Stomach smooth muscle (tissue), 2 donors: ENCODE results near the gene FASLG.

Source experiments
- H3K27ac ChIP-seq: one replicate; pipeline ENCODE4 v1.7.0; 2013; ENCODE audit warnings: mild to moderate bottlenecking, low read length, inconsistent platforms
- H3K27me3 ChIP-seq, 2 donors: one replicate each; pipeline ENCODE4 v1.7.0; 2013; ENCODE audit warnings: low read length in 2 of 2; ENCODE audit not compliant: insufficient read depth in 2 of 2, control insufficient read depth in 1 of 2
- H3K36me3 ChIP-seq, 2 donors: one replicate each; pipeline ENCODE4 v1.7.0; 2013; ENCODE audit warnings: low read length in 2 of 2; ENCODE audit not compliant: control insufficient read depth in 2 of 2, insufficient read depth in 2 of 2
- H3K4me1 ChIP-seq: one replicate; pipeline ENCODE4 v1.7.0; 2013; ENCODE audit warnings: low read length; ENCODE audit not compliant: control insufficient read depth, insufficient read depth
- H3K4me3 ChIP-seq, 2 donors: one replicate each; pipeline ENCODE4 v1.7.0; 2013; ENCODE audit warnings: low read length in 2 of 2
- H3K9ac ChIP-seq, 2 donors: one replicate each; pipeline ENCODE4 v1.7.0; 2013; ENCODE audit warnings: low read length in 2 of 2, mild to moderate bottlenecking in 1 of 2
- H3K9me3 ChIP-seq, 2 donors: one replicate each; pipeline ENCODE4 v1.7.0; 2013; ENCODE audit warnings: low read length in 2 of 2; ENCODE audit not compliant: control insufficient read depth in 2 of 2
- donor health status: healthy.
- donor health status: Pancreatic carcinoma.

FASLG gene

DNA sequence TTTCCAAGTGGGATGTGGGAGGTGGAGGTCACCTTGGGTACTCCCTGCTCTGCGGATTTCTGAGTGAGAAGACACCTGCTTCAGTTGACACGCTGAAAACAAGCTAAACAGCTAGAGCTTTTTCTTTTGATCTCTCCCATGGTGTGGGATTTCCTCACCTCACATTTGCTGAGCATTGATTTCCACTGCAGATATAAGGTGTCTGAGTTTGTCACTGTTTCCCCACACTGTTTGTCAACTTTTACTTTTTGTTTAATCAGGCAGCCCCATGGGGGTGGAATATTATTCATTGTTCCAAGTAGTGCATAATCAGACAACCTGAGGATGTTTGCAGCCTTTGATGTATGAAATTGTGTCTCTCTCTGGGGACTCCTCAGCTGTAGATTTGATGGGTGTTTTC lies 49.5 kb downstream of the FASLG start:
- no peaks in the 10 kb centered on the region for H3K27me3 ChIP-seq
- H3K9ac ChIP-seq = no peak overlapping the region
- H3K4me1 ChIP-seq = no peaks in the 10 kb centered on the region
- no peaks in the 10 kb centered on the region for H3K9me3 ChIP-seq
- H3K36me3 ChIP-seq = no peaks in the 10 kb centered on the region
- no peak overlapping the region for H3K27ac ChIP-seq
- no peak overlapping the region for H3K4me3 ChIP-seq

DNA sequence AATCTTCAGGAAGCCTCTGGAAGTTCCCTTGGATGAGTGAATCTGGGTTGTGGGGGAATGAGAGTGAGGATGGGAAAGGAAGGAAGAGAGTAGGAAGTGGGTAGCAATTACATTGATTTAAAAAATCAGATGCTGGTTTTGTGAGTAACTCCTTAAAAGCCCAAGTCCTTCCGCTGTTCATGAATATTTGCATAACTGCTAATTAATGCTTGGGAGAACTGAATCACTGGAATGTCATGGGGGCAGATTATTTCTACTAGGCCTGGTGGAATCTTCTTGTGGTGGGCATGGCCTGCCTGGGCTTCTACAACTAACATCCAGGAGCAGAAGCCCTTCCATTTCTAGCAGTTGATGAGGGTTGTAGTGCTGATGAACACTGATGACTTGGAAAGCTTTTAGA lies 52.7 kb downstream of the FASLG start:
- H3K9me3 ChIP-seq = no peaks in the 10 kb centered on the region

DNA sequence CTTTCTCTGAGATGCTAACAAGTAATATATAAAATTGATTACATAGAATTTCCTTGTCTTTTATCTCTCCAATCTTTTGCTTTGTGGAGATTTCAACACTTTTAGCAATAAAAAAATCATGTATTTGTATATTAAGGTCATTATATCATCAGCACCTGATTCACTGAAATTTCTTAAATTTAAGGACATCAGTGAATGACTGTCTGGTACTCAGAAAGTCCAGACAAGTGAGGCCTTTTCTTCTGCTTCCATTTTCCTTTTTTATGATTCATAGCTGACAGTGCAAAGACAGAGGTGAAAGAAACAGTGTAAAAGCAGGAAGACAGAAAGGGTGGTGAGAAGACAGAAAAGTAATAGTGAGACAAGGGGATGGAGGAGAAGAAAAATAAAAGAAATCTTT lies 54.6 kb downstream of the FASLG start:
- Histone ChIP-seq H3K27me3 (no peaks in the 10 kb centered on the region), H3K9me3 (no peaks in the 10 kb centered on the region), H3K4me3 (no peak overlapping the region), H3K36me3 (no peaks in the 10 kb centered on the region), H3K4me1 (no peaks in the 10 kb centered on the region), H3K9ac (no peak overlapping the region), H3K27ac (no peak overlapping the region)

More for the DNA sequence above, 52.7 kb downstream of the FASLG start:
- Histone ChIP-seq H3K27ac (no peak overlapping the region), H3K36me3 (no peaks in the 10 kb centered on the region), H3K4me3 (no peak overlapping the region), H3K4me1 (no peaks in the 10 kb centered on the region), H3K9ac (no peak overlapping the region), H3K27me3 (no peaks in the 10 kb centered on the region)
